Loucy (cell line): ENCODE measurements around the gene GNRH2.

ENCODE experiments used
- EZH2phosphoT487 ChIP-seq: fragments of 200-600 bp; IDR thresholded peaks from 2 replicates; pipeline ENCODE4 v1.6.1; 2018; ENCODE audit warnings: antibody characterized with exemption, mild to moderate bottlenecking, moderate library complexity, borderline replicate concordance
- TF ChIP-seq, protein P1 (sequence below): fragments of 200-600 bp; sonication (generic); conservative IDR thresholded peaks from 2 replicates; pipeline ENCODE4 v1.5.1; 2014; ENCODE audit warnings: mild to moderate bottlenecking, antibody characterized with exemption, low read length

DNA sequence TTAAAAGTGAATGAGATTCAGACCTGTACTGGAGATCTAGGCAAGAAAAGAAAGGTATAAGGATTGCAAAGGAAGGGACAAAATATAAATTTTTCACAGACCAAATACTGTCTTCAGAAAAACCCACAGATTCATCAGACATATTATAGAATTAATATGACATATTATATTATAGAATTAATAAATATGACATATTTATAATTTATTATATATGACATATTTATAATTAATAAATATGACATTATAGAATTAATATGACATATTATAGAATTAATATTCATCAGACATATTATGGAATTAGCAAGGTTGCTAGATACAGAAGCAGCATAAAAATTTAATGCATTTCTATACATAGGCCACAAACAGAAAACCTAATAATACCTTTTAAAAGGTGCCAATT, 44.7 kb upstream of the GNRH2 start:
- TF ChIP-seq, protein P1, sequence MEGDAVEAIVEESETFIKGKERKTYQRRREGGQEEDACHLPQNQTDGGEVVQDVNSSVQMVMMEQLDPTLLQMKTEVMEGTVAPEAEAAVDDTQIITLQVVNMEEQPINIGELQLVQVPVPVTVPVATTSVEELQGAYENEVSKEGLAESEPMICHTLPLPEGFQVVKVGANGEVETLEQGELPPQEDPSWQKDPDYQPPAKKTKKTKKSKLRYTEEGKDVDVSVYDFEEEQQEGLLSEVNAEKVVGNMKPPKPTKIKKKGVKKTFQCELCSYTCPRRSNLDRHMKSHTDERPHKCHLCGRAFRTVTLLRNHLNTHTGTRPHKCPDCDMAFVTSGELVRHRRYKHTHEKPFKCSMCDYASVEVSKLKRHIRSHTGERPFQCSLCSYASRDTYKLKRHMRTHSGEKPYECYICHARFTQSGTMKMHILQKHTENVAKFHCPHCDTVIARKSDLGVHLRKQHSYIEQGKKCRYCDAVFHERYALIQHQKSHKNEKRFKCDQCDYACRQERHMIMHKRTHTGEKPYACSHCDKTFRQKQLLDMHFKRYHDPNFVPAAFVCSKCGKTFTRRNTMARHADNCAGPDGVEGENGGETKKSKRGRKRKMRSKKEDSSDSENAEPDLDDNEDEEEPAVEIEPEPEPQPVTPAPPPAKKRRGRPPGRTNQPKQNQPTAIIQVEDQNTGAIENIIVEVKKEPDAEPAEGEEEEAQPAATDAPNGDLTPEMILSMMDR: no peak
- no peak for TF ChIP-seq EZH2phosphoT487
